IPS DF 19.7 (cell line): Measurements from ENCODE around the gene SIAH2.
"Not testable (repeated sequence)": the region's sequence is repeated elsewhere in the genome, so short reads cannot be mapped to it uniquely, and the experiment has no call there.

Experiments used
- DNase-seq: peaks from one replicate; pipeline ENCODE4 v3.0.0-alpha.2; 2013; ENCODE audit warnings: low read depth, low spot score

Gene SIAH2, protein sequence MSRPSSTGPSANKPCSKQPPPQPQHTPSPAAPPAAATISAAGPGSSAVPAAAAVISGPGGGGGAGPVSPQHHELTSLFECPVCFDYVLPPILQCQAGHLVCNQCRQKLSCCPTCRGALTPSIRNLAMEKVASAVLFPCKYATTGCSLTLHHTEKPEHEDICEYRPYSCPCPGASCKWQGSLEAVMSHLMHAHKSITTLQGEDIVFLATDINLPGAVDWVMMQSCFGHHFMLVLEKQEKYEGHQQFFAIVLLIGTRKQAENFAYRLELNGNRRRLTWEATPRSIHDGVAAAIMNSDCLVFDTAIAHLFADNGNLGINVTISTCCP

DNA sequence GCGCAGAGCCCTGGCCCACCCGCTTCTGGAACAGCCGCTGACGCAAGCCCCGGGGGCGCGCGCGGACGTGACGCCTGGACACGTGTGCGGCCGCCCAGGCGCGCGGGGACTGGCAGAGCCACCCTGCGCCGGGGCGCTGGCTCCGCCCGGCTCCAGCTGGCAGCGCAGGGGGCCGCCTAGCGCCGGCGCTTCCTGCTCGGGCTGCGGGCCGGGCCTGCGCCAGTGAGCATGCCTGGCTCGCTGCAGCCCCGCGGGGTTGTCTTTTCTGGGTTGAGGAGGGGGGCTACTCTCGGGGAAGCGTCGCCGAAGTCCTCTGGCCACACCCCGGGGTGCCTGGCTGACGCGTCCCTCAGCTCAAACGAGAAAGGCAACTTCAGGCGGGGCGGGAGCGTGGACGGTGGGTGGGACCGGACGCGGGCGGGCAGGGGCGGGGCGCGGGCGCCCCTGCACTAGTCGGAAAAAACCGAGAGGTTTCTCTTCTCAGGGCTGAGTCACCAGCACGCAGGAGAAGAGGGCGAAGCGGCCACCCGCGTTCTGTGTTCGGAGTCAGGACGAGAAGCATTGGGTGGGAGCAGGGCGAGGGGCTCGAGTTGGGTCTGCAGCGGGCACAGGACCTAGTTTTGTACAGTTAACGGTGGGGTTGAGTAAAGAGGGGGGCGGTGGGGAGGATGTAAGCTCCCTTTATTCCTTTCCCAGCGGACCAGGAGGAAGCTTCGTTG is at the start of gene SIAH2:
Gene SIAH2 (minus strand): TSS at position 48 of the 719 bp plus-strand sequence. CDS start 320 bp downstream, outside the sequence.
- no peak for DNase-seq

DNA sequence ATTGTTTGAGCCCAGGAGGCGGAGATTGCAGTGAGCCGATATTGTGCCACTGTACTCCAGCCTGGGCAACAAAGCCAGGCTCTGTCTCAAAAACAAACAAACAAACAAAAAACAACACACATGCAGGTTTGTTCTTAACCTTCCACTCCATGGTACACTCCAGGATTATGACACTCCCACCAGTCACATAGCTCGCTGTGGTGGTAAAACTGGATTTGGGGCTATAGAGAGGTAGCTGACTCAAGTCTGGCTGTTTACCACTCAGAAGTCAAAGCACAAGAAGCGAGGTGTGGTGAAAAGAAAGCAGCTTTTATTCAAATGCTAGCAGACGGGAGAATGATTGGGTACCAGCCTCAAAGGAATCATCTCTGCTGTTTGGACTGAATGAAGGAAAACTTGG is 49.0 kb upstream of the SIAH2 start:
- no peak for DNase-seq

DNA sequence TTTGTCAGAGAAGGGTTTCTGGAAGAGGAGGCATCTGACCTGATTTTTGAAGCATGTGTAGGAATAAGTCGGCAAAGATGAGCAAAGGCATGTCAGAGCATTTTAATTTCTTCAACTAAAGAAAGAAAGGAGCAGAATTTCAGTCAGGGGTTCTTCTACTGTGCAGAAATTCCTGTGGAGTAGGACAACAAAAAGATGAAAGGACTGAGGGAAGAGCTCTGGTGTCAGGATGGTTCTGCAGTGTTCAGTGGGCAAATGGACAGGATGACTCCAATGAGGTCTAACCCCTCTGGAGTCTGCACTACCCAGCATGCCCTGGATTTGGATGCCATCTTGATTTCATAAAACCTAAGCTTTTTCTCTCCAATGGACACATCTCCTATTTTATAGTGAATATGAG is 47.7 kb upstream of the SIAH2 start:
- no peak for DNase-seq

DNA sequence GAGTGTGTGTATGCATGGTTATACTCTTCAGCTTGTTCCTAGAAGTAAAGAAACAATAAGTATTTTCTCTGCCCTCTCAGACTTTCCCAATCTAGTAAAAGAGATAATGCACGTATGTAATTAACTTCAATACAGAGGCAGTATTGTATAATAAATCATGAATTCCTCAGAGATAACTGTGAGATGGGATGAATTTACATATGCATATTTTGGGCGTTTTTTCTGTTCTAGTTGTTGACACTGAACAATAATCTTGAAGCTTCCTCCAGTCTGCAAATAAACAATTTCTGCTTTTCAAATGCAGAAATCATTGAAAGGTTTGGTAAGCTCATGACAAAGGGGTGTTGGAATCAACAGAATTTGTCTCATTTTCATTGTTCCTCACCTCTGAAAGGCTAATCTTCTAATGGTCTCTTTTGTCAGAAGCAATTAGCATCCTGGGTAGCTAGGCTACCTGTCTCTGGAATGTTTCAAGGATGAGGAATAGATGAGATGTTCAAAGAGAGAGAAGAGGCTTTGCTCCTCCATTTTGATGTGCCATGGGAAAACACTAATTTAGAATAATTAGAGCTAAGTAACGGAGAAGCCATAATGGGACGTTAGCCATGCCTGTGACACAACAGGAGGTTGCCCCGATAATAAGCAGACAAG is 43.3 kb upstream of the SIAH2 start:
- DNase-seq = peak; percentile 84

DNA sequence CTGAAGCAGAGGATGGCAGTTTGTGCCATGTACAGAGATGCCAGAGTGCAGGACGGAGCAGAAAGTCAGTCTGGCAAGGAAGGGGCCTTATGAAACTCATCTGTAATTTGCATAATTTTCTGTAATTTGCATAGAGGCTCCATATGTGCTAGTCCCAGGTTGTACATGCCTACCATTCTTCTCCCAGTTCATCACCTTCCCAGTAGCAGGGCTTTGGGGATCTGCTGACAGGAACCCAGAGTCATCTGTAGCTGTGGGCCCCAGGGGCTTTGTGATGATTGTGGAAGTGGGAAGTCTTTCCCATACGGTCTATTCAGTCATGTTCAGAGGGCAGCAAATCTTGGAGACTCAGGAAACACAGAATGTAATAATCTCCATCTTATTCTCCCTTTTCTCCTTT is 42.4 kb upstream of the SIAH2 start:
- no peak for DNase-seq

DNA sequence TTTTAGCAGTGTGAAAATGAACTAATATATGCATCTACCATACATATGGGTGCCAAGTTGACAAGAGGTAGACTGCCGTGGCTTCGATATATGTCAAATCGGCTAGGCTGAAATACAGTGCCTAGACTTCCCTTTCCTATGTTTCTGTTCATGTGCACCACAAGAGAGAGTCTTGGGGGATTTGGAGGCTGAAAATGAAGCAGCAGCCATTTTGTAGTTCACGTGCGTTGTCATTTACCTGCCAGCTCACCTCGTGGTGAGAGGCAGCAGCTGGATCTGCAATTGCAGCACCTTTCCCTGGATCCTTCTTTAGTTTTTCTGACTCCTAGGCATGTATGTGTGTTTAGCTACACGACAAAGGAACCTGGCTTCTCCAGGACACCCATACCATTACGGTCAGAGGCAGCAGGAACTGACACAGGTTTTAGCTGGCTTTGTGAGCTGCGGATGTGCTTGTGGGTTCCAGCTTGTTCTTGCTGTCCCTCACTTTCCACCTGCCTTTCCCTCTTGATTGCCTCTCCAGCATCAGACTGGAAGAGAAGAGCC is 40.5 kb upstream of the SIAH2 start:
- no peak for DNase-seq

DNA sequence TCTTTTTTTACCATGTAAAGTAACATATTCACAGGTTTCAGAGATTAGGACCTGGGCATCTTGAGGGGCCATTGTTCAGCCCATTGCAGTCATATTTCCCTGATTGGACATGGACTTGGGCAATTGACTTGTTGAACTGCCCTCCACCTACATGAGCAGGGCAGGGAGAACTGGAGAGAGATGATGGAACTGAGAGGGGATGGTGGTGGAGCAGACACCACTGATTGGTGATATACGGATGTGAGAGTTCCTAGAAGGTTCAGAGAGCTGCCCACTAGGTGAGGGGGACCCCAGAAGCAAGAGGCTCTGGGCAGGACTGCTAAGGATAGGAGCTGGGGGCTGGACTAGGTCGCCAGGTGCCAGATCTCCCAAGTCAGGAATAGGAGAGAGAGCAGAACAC is 37.8 kb upstream of the SIAH2 start:
- no peak for DNase-seq

GRCh38 chr3:150798122-150798618 is 35.2 kb upstream of the SIAH2 start:
- DNase-seq = peak; percentile 40

- DNase-seq = no peak
Observed at GRCh38 chr3:150797155-150797554, 34.2 kb upstream of the SIAH2 start.

GRCh38 chr3:150796527-150796926 is 33.6 kb upstream of the SIAH2 start:
- DNase-seq = not testable (repeated sequence)

GRCh38 chr3:150793641-150794040 is 30.7 kb upstream of the SIAH2 start:
- no peak for DNase-seq

GRCh38 chr3:150790629-150791028 is 27.7 kb upstream of the SIAH2 start:
- DNase-seq = no peak

- DNase-seq = no peak
Observed at GRCh38 chr3:150789451-150789850, 26.5 kb upstream of the SIAH2 start.

DNA sequence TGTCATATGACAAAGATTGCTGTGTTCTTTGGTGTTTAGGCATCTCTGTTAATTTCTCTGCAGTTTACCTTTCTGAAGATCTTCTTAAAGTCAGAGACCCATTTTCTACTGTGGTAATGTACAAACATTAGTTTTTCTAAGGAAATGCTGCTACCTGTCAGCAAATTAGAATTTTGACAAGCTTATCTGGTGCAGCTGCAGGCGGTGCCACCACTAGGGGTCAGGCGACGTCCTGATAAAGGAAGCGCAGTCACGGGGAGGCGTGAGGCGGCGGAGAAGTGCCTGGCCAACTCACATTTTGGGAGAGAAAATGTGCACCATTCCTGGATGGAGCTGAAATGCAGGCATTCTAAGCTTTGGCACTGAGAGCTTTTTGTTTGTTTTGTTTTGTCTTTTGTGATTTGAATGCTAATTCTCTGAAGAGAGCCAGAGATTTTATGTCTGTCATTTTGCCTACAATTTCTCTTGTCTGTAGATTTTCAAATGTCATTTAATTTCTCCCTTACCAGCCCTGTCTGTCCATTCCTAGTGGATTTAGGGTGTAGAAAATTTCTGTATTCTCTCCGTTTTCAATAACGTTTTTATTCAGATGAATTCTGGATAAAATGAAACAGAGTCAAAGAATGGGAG is 24.9 kb upstream of the SIAH2 start:
- DNase-seq = no peak

DNA sequence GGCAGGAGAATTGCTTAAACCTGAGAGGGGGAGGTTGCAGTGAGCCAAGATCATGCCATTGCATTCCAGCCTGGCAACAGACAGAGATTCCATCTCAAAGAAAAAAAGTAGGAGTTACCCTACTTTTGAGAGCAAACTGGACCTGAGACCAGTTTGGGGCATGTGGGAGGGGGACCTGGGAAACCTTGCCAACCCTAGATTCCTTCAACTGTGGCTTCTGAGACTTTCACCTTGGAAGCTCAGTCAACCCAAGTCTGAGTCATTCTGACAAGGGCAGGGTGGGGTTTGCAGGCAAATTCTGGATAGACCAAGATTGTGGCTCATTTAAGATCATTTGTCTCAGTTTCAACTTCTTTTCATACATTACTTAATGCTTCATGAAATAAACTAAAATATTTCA is 23.8 kb upstream of the SIAH2 start:
- DNase-seq = no peak

GRCh38 chr3:150784747-150785125 is 21.8 kb upstream of the SIAH2 start:
- no peak for DNase-seq

- no peak for DNase-seq
Observed at GRCh38 chr3:150783920-150784746, 21.2 kb upstream of the SIAH2 start.

- DNase-seq = no peak
Observed at GRCh38 chr3:150783316-150783715, 20.3 kb upstream of the SIAH2 start.

- DNase-seq = no peak
Observed at GRCh38 chr3:150779402-150779858, 16.5 kb upstream of the SIAH2 start.

DNA sequence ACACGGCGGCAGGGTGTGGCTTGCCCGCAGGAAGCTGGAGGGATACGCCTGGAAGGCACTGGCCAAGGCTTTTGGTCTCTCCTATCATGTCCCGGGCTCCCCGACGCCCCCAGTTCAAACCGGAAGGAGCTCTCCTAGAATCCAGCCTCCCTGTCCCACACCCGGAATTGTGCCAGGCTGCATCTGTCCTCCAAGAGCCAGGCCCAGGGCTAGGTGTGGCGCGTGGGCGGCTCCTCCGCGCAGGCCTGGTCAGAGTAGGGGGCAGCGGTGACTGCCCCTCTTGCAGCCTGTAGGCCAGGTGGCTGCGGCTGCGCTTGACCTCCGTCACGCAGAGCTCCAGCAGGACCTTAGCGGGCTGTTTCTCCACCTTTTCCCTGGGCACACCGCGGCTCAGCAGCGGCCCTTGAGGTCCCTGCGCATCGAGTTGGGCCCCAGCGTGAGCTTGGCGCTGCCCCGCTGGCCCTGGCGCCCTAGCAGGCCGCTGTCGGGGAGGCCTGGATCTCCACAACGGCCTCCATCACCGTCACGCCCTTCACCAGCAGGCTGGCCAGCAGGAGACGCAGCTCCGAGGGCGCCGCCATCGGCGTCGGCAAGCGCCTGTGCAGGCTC is 15.9 kb upstream of the SIAH2 start:
- no peak for DNase-seq
